Activated CD4-positive, alpha-beta memory T cell treated with anti-CD3 and anti-CD28 coated beads for 36 hours (primary cell): ENCODE measurements around the gene TTYH2. TPM values are rescaled to one million over a fixed set of nuclear protein-coding genes. Genes with fewer than 3 reads are reported as not detected.

ENCODE experiments used
- CTCF ChIA-PET: fragments of 350-600 bp; sonication (Branson Sonifier 250); formaldehyde crosslinking; loops from one replicate; lab custom pipeline; 2021; ENCODE audit warnings: antibody characterized with exemption, inconsistent platforms; lab: Charles Lee
- POLR2A ChIA-PET: fragments of 350-600 bp; sonication (Branson Sonifier 250); formaldehyde crosslinking; loops from one replicate; lab custom pipeline; 2021; ENCODE audit warnings: antibody characterized with exemption; lab: Charles Lee
- DNase-seq: peaks from one replicate; pipeline ENCODE4 v3.0.0-alpha.2; 2020
- H3K27ac Mint-ChIP-seq: one replicate; pipeline ENCODE4 v1.8.0; 2021; ENCODE audit warnings: mixed read lengths
- H3K27me3 Mint-ChIP-seq: one replicate; pipeline ENCODE4 v1.8.0; 2021; ENCODE audit warnings: mixed read lengths
- H3K36me3 Mint-ChIP-seq: one replicate; pipeline ENCODE4 v1.8.0; 2021; ENCODE audit warnings: mixed read lengths
- H3K4me1 Mint-ChIP-seq: one replicate; pipeline ENCODE4 v1.8.0; 2021; ENCODE audit warnings: low read depth, mixed read lengths
- H3K4me3 Mint-ChIP-seq: one replicate; pipeline ENCODE4 v1.8.0; 2021; ENCODE audit warnings: mild to moderate bottlenecking, mixed read lengths
- H3K9me3 Mint-ChIP-seq: one replicate; pipeline ENCODE4 v1.8.0; 2021; ENCODE audit warnings: mixed read lengths
- intact Hi-C: fragments of 100-400 bp; cut with micrococcal nuclease; formaldehyde crosslinking; loops from one replicate; pipeline ENCODE4 v1.15.1; 2023
- total RNA-seq, 2 experiments: library from RNA; stranded (reverse); gene quantifications; one replicate each; pipeline ENCODE4 v1.2.3, GENCODE V29; 2021

The TTYH2 gene
- total RNA-seq, 2 experiments from 2014 or later, result 7.6 to 7.9 TPM

DNA sequence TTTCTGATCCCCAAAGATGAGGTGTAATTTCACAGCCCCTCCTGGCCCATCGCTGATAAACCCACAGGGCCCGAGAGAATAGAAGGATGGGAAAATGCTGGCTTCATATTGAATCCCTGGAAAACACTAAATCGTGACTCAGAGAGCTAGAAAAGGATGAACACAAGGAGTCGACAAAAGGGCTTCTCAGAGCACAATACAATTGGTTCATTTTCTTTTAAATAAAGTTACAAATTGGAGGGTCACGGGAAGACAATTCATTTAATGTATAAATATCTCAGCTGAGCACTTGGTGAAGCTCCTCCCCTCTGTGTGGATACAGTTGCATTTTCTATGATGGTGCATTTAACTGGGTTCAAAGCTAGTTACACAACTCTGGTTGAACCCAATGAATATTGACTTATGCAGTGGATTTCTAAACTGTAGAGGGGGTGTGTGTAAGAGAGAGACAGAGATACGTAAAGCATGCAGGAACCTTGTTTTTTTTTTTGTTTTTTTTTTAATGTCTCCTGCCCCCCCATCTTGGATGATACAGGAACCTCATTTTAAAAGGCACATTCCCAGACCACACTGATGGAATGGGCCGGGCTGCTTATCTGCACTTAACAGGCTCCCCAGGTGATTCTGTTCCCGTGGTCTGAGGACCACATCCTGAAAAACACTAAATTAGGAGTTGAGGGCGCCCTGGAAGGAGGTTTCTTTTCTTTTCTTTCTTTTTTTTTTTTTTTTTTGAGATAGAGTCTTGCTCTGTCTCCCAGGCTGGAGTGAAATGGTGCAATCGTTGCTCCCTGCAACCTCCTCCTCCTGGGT is 14.1 kb downstream of the TTYH2 start:
- no peak overlapping the region for H3K4me3 Mint-ChIP-seq
- no peak overlapping the region for H3K27ac Mint-ChIP-seq
- H3K9me3 Mint-ChIP-seq, result no peaks in the 10 kb centered on the region
- ChIA-PET POLR2A (no interaction called here), CTCF (no interaction called here)
- no peak for DNase-seq
- no peaks in the 10 kb centered on the region for H3K27me3 Mint-ChIP-seq
- intact Hi-C loops, result no loop called here
- peaks cover 15% of the 10 kb centered on the region for H3K36me3 Mint-ChIP-seq
- no peaks in the 10 kb centered on the region for H3K4me1 Mint-ChIP-seq

DNA sequence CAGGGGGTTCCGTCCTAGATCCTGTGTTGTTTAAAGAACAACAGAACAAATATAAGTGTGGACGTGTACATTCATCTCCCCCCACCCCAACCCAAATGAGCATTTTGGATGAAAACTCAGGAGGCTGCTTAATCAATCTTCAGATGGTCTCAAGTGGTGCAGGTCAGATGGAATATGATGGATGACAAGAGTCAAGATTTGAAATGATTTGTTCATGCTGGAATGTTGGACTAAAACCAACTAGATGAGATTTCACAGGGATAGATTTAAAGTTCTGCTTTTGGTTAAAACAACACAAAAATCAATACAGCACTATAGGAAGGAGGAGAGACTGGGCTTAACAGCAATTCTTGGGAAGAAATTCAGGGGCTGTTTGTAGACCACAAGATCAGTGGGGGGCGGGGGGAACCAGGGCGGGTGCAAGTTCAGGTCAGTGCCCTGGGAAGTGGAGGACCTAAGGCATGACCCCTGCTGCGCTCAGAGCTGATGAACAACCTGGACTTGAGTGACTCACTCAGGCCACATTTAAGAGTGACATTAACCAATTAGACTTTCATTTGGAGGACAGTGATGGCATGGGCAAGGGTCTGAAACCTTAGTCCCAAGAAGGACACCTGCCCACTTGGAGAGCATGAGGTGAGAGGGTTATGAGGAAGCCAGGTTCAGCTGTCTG is 15.1 kb downstream of the TTYH2 start:
- Mint-ChIP-seq H3K4me1 (no peaks in the 10 kb centered on the region), H3K4me3 (no peak overlapping the region), H3K27me3 (no peaks in the 10 kb centered on the region), H3K9me3 (no peaks in the 10 kb centered on the region), H3K27ac (no peak overlapping the region), H3K36me3 (peaks cover 13% of the 10 kb centered on the region)
- intact Hi-C loops, result no loop called here
- DNase-seq, result no peak
- POLR2A ChIA-PET, result no interaction called here
- CTCF ChIA-PET, result no interaction called here

DNA sequence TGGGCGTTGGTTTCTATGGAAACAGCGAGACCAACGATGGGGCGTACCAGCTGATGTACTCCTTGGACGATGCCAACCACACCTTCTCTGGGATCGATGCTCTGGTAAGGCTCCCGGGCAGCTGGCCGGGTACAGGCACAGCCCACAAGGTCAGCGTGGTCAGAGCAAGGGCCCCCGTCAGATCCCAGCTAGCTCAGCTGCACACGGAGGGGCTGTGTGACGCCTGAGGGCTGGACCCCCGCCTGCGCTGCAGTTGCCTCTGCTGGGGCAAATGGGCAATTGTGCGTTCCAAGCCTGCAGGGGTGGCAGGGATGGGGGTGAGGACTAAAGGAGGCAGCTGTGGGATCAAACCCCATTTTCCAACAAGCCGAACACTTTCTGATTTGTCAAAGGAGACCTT is 17.5 kb downstream of the TTYH2 start:
- intact Hi-C loops, result no loop called here
- no peaks in the 10 kb centered on the region for H3K27me3 Mint-ChIP-seq
- H3K4me1 Mint-ChIP-seq, result no peaks in the 10 kb centered on the region
- no peak overlapping the region for H3K27ac Mint-ChIP-seq
- H3K4me3 Mint-ChIP-seq, result no peak overlapping the region
- DNase-seq, result no peak
- H3K9me3 Mint-ChIP-seq, result no peaks in the 10 kb centered on the region
- peaks cover 4% of the 10 kb centered on the region for H3K36me3 Mint-ChIP-seq
- ChIA-PET CTCF (no interaction called here), POLR2A (no interaction called here)

- no peaks in the 10 kb centered on the region for H3K27me3 Mint-ChIP-seq
- ChIA-PET CTCF (no interaction called here), POLR2A (no interaction called here)
- no peak for DNase-seq
- H3K36me3 Mint-ChIP-seq, result peaks cover 4% of the 10 kb centered on the region
- intact Hi-C loops, result no loop called here
- H3K9me3 Mint-ChIP-seq, result no peaks in the 10 kb centered on the region
- no peaks in the 10 kb centered on the region for H3K4me1 Mint-ChIP-seq
- H3K4me3 Mint-ChIP-seq, result no peak overlapping the region
- no peak overlapping the region for H3K27ac Mint-ChIP-seq
Observed at GRCh38 chr17:74231928-74232907, 18.8 kb downstream of the TTYH2 start.

GRCh38 chr17:74233937-74234336 is 20.6 kb downstream of the TTYH2 start:
- Mint-ChIP-seq H3K36me3 (peaks cover 2% of the 10 kb centered on the region), H3K27me3 (no peaks in the 10 kb centered on the region), H3K27ac (no peak overlapping the region), H3K4me3 (no peak overlapping the region), H3K4me1 (no peaks in the 10 kb centered on the region), H3K9me3 (no peaks in the 10 kb centered on the region)
- intact Hi-C loops, result no loop called here
- ChIA-PET POLR2A (no interaction called here), CTCF (no interaction called here)
- no peak for DNase-seq

GRCh38 chr17:74234486-74234885 is 21.1 kb downstream of the TTYH2 start:
- intact Hi-C loops, result no loop called here
- H3K9me3 Mint-ChIP-seq, result no peaks in the 10 kb centered on the region
- no peak overlapping the region for H3K4me3 Mint-ChIP-seq
- DNase-seq, result no peak
- no peak overlapping the region for H3K27ac Mint-ChIP-seq
- no peaks in the 10 kb centered on the region for H3K27me3 Mint-ChIP-seq
- H3K4me1 Mint-ChIP-seq, result no peaks in the 10 kb centered on the region
- CTCF ChIA-PET, result no interaction called here
- POLR2A ChIA-PET, result no interaction called here
- H3K36me3 Mint-ChIP-seq, result peaks cover 2% of the 10 kb centered on the region

DNA sequence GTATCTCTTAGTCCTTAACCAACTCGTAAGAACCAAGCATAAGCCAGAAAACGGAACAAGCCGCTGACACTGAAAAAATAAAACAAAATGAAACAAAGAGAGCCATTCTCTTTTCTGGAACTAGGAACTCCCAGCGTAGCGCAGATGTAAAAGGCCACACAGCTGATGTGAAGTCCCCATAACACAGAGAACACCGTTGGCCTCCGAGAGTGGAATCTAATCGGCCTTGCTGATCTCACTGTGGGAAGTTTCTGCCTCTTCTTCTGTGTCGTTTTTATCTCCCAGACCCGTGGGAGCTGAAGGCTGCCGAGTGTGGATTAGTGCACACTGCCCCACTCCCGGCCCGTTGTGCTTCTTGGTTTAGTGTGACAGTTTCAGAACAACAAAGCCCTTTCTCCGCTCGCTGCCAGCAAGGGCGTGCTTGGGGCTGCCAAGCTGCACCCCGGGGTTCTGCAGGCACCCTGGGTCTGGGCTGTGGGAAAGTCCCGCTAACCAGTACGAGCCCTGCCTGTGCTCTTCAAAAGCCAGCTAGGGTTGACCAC is 21.7 kb downstream of the TTYH2 start:
- H3K4me3 Mint-ChIP-seq, result no peak overlapping the region

DNA sequence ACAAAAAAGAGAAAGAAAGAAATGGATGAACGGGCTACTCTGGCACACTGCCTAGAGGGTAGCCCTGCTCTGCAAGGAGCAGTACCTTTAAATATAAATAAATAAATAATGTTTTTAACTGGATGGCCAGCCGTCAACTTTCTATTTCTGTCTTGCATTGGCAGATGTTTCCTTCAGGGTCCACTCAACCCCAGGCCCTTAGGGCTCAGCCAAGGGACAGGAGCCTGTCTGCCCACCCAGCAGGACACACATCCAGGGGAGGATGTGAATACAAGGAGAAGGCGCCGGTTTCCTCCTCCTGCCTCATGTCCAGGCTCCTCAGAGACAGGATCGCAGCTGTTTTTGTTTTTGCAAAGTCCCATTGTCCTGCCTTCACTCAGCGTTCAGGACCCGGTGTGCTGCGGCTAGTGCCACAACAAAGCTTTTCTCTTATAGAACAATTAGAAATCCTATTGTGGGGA is 22.6 kb downstream of the TTYH2 start:
- Mint-ChIP-seq H3K27me3 (no peaks in the 10 kb centered on the region), H3K4me3 (no peak overlapping the region), H3K9me3 (no peaks in the 10 kb centered on the region), H3K27ac (no peak overlapping the region), H3K4me1 (no peaks in the 10 kb centered on the region), H3K36me3 (peaks cover 2% of the 10 kb centered on the region)
- ChIA-PET POLR2A (no interaction called here), CTCF (no interaction called here)
- intact Hi-C loops, result no loop called here
- DNase-seq, result no peak

More for the DNA sequence above, 21.7 kb downstream of the TTYH2 start:
- ChIA-PET CTCF (no interaction called here), POLR2A (no interaction called here)
- no peak for DNase-seq
- Mint-ChIP-seq H3K9me3 (no peaks in the 10 kb centered on the region), H3K27me3 (no peaks in the 10 kb centered on the region), H3K36me3 (peaks cover 2% of the 10 kb centered on the region), H3K4me1 (no peaks in the 10 kb centered on the region), H3K27ac (no peak overlapping the region)
- intact Hi-C loops, result no loop called here

GRCh38 chr17:74237321-74237720 is 23.9 kb downstream of the TTYH2 start:
- ChIA-PET POLR2A (no interaction called here), CTCF (interaction anchor here (0.7 kb wide), 1 partner anchor 35 kb away, joined by 4 read pairs; no protein-coding TSS in a partner anchor)
- Mint-ChIP-seq H3K36me3 (peaks cover 2% of the 10 kb centered on the region), H3K4me1 (no peaks in the 10 kb centered on the region), H3K4me3 (no peak overlapping the region), H3K9me3 (no peaks in the 10 kb centered on the region), H3K27me3 (no peaks in the 10 kb centered on the region), H3K27ac (no peak overlapping the region)
- DNase-seq, result no peak
- intact Hi-C loops, result no loop called here

DNA sequence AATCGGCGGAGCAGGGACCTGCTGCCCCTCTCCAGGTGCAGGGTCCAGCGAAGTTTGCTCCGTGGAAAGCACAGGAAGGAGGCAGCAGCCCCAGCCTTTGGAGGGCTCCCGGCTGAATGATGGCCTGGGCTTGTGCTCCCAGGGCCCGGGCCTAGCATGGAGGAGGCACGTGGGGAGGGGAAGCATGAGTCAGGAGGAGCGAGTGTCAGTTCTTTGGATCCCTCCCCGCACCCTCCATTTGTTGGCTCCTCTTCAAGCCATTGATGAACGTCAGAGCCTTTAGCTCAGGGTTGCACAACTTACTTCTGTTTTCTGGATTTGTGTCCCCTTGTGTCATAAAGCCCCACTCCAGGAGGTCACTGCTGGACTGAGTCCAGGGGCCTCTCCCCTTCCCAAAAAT is 25.8 kb downstream of the TTYH2 start:
- Mint-ChIP-seq H3K27me3 (no peaks in the 10 kb centered on the region), H3K4me1 (no peaks in the 10 kb centered on the region), H3K36me3 (no peaks in the 10 kb centered on the region), H3K27ac (no peak overlapping the region), H3K4me3 (no peak overlapping the region), H3K9me3 (no peaks in the 10 kb centered on the region)
- ChIA-PET POLR2A (no interaction called here), CTCF (no interaction called here)
- intact Hi-C loops, result no loop called here
- DNase-seq, result no peak

- POLR2A ChIA-PET, result no interaction called here
- CTCF ChIA-PET, result no interaction called here
- no peak overlapping the region for H3K4me3 Mint-ChIP-seq
- no peaks in the 10 kb centered on the region for H3K9me3 Mint-ChIP-seq
- DNase-seq, result no peak
- no peaks in the 10 kb centered on the region for H3K36me3 Mint-ChIP-seq
- no peak overlapping the region for H3K27ac Mint-ChIP-seq
- H3K27me3 Mint-ChIP-seq, result no peaks in the 10 kb centered on the region
- intact Hi-C loops, result no loop called here
- H3K4me1 Mint-ChIP-seq, result no peaks in the 10 kb centered on the region
Observed at GRCh38 chr17:74240618-74241205, 27.3 kb downstream of the TTYH2 start.
